NCI-H2196 (cell line): Measurements from ENCODE around the gene RETSAT.
"Not testable (repeated sequence)": the region's sequence is repeated elsewhere in the genome, so short reads cannot be mapped to it uniquely, and the experiment has no call there.

Source experiments
- DNase-seq: peaks from one replicate; lab custom pipeline; 2025; ENCODE audit not compliant: unreplicated experiment; lab: John Stamatoyannopoulos, UW

The RETSAT gene

DNA sequence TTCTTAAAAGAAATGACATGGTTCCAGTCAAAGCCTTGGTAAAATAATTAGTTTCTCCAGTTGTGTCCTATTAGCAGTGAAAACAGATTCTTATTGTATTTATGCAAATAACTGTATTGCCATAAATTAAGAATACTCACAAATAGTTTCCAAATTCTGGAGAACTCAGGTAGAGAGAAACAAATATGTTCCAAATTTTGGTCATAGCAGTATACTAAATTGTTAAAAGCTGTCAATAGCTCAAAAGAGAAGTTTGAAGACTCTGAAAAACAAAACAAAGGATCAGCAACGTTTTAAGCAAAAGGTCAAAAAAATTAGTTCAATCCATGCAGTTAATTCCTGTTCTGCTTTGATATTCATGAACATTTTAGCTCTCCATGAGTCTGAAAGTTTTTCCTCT lies 25.7 kb upstream of the RETSAT start:
- no peak for DNase-seq

DNA sequence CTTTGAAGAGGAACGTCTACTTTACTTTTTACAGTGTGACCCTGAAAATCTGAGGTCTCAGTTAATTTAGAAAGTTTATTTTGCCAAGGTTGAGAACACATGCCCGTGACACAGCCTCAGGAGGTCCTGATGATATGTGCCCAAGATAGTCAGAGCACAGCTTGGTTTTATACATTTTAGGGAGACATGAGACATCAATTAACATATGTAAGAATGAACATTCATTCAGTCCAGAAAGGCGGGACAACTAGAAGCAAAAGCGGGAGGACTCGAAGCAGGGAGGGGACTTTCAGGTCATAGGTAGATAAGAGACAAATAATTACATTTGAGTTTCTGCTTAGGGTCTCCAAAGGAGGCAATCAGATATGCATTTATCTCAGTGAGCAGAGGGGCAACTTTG lies 23.9 kb upstream of the RETSAT start:
- DNase-seq = no peak

DNA sequence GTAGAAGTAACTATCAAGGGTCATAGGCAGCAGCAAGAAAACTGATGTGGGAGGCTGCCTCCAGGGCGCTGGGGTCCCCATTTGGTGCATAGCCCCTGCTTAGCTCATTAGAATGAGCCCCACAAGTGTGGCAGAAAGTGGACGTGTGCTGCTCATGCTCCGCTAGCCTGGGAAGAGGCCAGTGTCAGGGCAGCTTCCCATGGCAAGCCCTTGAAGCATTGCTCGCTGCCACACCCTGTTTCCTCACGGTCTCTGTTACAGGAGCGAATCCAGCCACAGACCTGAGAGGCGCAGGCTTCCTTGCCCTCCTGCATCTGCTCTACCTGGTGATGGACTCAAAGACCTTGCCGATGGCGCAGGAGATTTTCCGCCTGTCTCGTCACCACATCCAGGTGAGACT lies 22.8 kb upstream of the RETSAT start:
- DNase-seq = no peak

DNA sequence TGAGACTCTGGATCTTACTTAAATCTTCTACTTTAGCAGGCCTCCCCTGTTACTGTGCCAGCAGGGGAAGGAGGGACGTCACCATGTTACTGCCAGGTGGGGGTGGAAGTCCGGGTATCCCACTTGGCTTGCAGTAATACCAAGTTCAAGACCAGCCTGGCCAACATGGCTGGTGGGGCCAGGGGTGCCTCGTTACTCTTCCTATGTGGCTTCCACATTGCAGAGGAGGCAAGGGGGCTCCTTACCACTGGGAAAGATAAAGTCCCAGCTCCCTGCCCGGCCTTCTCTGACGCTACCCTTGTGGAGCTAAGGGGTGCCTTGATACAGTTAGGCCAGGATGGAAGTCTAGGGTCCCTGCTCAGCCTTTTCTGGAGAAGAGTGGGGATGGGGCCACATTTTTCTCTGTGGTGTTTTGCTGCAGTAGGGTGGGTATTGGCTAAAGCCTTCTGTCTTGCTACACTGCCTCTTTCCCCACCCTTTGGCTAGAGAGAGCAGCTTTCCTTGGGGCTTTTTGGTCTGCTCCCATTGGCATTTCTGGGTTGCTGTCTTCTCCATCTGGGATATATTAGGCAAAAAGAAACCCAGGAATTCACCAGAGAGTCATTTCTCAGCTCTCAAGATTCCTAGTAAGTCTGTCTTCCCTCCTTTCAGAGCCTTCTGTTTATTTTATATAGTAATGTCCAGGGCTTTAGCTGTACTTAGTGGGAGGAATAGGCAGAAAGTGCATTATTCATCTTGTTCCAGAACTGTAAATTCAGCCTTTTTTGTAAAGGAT lies 22.1 kb upstream of the RETSAT start:
- DNase-seq = no peak

DNA sequence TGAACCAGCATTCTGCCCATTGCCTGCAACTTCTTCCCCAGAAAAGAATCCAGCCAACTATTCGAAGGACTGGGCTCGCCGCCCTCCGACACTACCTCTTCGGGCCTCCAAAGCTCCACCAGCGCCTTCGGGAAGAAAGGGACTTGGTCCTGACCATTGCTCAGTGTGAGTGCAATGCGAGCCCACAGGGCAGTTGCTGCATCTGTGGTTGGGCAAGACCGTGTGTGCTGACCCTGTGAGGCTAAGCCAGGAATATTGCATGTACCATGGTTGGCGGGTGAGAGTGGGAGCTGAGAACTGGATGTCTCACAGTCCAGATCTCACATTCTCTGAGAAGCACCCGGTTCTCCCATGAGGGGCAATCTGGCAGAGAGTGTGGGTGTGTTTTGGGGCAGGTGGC lies 16.7 kb upstream of the RETSAT start:
- no peak for DNase-seq

DNA sequence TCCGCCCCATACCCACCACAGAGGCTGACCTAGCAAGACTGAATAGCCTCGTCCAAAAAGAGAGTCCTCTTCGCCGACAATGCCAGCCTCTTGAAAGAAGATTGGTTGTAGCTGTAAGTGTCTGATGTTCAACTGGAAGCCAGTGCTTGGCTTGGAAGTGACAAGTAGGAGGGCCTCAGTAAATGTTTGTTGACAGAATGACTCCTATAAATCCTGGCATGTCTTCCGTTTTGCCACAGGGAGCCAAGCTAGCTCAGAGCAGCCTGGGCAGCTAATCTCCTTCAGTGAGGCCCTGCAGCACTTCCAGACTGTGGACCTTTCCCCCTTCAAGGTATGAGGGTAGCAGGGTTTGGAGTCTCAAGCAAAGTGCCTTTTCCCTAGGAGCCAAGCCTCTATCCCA lies 15.2 kb upstream of the RETSAT start:
- no peak for DNase-seq

DNA sequence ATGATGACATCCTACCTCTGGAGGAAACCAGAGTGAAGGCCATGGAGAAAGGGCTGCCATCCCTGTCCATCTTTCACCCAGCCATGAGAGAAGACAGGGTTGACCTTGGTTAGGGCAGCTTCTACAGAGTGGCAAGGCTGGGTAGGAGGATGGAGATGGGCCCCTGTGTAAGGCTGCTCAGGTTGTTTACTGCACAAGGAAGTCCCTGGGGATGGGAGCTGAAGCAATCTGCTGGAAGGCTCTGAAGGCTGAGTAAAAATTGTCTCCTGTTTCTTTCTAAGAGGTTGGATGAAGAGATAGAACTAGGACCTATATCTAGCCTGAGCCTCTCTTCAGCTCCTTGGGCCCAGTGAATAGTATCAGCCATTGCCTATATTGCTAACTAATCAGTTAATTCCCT lies 14.6 kb upstream of the RETSAT start:
- DNase-seq = no peak

DNA sequence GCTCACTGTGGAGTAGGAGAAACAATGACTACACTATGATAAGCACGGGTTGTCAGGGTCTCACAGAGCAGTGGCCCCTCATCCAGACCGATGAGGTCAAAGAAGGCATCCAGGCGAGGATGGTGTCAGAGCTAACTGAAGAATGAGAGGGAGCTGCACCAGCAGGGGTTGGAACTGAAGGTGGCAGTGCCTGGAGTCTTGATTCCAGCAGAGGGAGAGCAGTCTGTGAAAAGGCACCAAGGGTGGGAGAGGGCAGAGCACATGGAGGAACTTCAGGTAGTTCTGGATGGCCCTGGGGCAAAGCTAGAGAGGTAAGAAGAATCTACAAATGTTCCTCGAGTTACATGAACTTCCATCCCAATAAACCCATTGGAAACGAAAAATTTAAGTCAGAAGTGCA lies 12.9 kb upstream of the RETSAT start:
- DNase-seq = no peak

DNA sequence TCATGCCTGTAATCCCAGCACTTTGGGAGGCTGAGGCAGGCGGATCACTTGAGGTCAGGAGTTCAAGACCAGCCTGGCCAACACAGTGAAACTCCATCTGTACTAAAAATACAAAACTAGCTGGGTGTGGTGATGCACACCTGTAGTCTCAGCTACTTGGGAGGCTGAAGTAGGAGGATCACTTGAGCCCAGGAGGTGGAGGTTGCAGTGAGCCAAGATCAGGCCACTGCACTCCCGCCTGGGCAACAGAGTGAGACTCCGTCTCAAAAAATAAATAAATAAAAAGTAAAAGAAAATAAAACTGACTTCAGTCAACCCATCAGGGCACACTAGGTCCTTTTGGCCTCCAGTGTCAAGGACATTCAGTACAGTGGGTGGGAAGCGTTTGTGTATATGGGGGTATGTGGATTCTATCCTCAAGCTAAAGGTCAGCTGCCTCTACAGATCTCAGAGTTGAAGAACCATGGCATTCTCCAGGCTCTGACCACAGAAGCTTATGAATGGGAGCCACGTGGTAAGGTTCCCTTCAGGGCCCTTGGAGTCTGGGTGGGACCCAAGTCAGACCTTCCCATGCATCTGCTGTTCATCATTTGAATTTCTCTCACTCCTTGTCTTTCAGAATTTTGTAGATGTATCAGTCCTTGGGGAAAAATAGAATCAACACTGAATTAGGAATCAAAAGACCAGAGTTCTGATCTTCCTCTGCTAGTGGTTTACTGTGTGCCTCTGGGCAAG lies 8.5 kb upstream of the RETSAT start:
- DNase-seq = not testable (repeated sequence)

DNA sequence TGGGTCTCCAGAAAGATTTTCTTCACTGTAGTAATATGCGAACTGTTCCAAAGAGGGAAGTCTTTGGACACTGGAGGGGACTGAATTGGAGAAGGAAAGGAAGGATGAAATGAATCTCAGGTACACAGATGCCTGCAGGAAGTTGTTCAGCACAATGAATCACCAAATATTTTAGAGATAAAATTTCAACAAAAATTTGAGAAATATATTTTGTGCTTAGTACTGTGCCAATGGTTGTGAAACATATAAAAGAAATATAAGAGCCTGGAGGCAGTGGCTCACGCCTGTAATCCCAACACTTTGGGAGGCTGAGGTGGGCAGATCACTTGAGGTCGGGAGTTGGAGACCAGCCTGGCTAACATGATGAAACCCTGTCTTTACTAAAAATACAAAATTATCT lies 3.4 kb upstream of the RETSAT start:
- DNase-seq = no peak

DNA sequence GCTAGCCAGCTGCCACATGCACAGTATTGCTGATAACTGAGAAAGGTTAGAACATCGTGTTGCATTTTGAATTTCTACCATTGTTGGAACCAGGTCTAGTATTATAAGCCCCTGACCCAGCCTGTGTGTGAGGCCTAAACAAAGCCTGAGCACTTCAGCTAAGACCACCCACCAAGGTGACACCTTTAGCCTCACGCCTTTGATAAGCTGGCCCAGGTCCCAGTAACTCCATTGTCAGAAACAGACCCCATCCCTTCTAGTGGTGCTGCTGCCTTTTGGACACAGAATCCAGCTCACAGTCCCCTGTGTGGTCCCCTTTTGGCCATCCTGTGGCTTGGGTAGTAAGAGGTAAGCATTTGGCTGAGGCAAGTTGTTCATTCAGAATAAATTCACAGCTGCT lies 1.9 kb upstream of the RETSAT start:
- no peak for DNase-seq

DNA sequence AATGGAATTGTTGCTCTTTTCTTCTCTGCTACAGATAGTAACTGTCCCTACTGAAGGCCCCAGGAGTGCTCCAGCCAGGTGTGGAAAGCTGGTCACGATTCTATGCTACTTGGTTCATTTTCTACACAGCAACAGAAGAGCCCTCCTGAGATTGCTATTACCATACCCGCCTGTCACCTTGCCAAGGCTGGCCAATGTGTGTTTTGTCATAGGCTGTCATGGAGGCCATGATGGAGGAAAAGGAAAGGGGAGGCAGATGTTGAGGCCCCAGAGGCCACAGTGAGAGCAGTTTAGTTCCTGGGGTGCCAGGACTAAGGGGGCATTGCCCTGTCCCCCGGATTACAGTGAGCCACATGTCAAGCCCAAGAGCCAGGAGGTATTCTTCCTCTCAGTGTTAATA lies 1.2 kb upstream of the RETSAT start:
- DNase-seq = no peak

DNA sequence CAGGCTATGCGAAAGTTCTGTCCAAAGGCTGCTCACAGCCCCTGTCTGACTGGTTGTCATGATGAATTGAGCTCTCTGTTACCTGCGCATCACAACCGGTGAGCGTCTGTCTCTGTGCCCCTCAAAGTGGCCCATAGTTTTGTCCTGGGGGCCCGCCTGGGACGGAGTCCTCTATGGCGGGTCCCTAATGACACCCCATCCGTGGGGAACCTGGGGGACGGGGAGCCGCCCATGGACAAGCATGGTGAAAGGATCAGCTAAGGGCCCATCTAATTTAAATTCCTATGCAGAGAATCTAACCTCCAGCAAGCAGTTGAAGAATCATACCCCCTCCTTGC lies 714 bp upstream of the RETSAT start:
- DNase-seq = no peak

DNA sequence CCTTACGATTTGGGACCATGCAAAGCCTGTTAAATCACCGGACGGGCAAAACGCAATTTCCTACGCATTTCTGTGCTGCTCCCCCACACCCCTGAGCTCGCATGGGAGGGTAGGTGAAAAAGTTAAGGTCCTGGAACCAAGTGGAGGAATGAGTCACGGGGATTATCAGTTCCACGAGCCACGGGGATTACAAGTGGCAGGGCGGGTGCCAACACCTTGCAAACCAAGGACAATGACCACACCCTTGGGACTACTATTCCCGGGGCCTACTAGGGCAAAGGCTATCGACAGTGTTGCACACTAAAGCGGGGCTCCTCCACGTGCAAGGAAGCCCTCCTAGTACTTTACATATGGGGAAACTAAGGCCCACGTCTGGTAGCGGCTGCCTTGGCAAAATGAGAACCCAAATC lies 447 bp downstream of the RETSAT start:
- no peak for DNase-seq

DNA sequence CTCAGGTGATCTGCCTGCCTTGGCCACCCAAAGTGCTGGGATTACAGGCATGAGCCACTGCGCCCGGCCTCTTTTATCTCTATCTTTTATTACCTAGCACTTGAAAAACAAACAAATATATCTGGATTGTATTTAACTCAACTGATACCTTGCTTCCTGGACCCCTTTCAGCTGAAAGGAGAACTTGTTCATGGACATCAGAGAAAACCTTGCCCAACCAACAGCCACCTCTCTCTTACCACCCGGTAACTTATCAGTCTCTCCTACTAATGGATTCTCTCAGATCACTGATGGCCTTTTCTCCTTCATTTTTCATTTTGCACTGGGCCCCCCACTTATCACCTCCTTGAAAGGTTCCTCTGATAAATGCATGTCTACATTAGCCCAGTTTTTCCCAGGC lies 6.7 kb downstream of the RETSAT start:
- no peak for DNase-seq

DNA sequence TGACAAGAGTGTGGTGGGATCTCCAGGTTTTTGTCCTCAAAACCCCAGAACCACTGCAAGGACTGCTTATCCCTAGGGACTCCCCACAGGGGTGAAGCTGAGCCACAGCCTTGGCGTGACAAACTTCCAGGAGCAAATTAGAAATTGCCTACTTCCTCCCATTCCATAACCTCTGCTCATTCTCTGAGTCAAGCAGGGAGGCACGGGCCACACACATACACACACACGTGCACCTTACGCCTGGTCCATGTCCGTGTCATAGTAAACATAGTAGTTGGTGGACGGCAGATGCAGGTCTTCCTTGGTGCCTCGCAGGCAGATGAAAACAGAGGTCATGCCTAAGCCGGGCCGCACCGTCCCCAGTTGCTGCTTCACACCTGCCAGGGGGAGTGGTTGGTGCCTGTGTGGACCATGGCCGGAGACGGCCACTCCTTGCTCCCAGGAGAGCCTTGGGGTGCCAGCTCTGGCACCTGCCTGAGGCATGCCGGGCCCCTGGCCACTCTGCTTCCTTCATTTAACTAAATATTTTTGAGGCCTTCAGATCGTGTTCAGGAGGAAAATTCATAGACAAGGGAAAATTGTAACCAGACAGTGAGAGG lies 9.9 kb downstream of the RETSAT start:
- DNase-seq = no peak

DNA sequence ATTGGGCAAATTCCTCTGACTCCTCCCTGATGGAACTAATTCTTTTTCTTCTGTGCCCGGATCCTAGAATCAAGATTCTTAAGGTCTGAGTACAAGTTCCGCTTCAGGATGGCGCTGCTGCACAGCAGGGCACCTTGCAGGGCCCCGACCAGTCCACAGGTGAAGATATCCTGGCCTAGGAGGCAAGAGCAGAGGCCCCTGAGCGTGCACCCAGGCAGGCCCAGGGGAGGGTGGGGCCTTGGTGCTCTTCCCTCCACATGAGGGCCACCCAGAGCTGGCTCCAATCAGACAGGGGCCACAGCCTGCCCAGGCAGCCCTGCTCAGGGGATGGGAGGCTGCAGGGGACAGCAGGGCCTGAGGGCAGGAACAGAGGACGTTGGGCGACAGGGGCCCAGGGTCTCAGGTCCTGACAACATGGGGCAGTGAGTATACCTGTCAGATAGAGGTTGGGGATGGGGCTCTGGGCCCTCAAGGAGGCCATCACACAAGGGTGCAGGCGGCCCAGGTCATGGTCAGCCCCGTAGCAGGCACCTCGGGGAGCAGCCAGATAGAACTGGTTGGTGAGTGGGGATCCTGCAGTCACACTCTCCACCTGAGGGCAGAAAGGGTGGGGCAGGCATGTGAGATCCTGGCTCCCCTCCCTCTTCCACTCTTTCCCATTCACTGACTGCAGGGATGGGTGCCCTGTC lies 11.0 kb downstream of the RETSAT start:
- not testable (repeated sequence) for DNase-seq

DNA sequence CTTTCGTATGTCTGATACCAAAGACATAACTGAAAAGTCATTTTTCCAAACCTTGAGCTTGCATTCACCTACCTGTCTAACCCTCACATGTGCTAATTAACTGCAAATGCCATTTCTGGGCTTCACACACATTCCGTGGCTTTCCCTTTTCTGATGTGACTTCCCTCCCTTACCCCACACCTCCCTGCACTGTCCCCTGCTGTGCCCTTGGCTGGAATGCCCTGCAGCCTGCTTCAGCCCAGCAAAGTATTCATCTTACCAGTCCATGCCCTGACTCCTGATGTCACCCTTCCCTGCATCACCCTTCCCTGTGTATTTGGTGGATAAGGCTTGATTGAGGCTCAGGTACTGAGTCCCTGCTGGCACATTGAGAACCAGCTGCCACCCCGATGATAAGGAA lies 12.2 kb downstream of the RETSAT start:
- no peak for DNase-seq

DNA sequence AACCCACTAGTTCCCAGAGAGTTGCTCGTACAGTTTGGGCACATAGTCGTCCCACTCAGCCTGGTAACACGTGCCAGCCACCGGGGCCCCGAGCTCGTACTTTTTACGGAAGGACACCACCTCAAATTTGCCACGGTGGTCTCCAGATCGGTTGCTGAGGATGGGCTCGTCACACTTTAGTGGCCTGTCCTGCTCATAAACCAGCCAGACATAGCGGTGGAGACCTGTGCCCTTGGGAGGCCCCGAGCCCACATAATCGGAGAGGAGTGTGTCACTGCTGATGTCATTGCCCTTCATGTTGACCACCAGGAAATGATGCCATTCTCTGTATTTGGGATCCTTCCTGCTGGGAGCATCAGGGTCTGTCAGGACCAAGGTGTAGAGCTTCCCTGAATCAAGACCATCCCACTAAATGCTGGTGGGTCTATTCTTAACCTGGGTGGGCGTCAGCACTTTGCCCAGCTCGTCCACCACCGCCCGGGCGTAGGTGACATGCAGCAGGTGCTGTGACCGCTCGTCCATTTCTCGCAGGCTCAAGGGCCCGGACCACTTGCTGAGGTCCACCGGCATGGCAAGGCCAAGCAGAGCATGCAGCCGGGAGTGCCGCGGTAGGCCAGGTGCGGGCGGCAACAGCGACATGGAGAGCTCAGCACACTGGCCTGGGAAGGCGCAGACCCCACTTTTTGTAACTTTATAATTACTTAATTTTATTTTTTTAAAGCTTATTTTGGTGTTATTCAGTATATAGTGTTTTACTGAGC lies 12.9 kb downstream of the RETSAT start:
- no peak for DNase-seq

DNA sequence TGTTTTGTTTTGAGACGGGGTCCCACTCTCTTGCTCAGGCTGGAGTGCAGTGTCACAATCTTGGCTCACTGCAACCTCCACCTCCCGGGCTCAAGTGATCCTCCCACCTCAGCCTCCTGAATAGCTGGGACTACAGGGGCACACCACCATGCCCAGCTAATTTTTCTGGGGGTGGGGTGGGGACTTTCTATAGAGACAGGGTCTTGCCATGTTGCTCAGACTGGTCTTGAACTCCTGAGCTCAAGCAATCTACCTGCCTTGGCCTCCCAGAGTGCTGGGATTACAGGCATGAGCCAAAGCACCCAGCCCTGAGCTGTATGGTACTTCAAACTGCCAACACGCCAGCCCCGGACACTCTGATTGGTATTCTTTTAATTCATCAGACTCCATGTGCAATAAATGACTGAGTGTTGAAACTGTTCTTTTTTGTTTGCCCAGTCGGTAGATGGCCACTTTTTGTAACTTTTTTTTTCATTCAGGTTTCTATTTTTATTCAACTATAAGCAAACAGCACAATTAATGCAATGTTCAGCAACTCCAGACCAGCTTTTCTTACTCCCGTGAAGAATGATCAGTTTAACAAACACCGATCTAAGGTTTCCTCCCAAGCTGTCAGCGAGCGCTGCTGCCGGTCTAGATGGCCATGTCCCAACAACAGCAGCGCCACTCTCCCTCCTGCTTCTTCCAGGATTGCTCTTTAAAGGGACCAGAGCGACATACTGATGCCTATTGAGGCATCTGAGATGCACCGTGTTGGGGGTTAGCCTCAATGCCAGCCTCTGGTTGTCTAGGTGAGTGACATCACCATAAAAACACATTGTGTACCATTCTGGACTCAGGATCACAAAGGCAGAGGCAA lies 14.1 kb downstream of the RETSAT start:
- no peak for DNase-seq
